HepG2 (cell line): ENCODE results near the gene TMEM258. TPM values are rescaled to one million over a fixed set of nuclear protein-coding genes. Genes with fewer than 3 reads are reported as not detected.

Experiments used
- ATF7-NPFF ChIP-seq: sonication (generic); formaldehyde crosslinking; IDR thresholded peaks from 2 replicates; pipeline ENCODE4 v1.8.1; 2023; ENCODE audit warnings: mild to moderate bottlenecking, low read depth, missing genetic modification reagents, moderate library complexity
- BRCA1 ChIP-seq: sonication (generic); formaldehyde crosslinking; IDR thresholded peaks from 2 replicates; pipeline ENCODE4 v1.4.0; 2020; ENCODE audit warnings: missing genetic modification reagents
- FOXK2 ChIP-seq: fragments of 450-650 bp; IDR thresholded peaks from 2 replicates; pipeline ENCODE4 v1.6.1; 2016
- FOXP1 ChIP-seq, 2 experiments: fragments of 450-650 bp in 1 of 2; IDR thresholded peaks; 2 replicates each; pipeline ENCODE4 v1.6.1; 2017 to 2018; ENCODE audit warnings: antibody characterized with exemption in 1 of 2
- KDM5A ChIP-seq: fragments of 200-600 bp; sonication (generic); IDR thresholded peaks from 2 replicates; pipeline ENCODE4 v1.7.0; 2018; ENCODE audit warnings: antibody characterized with exemption, mild to moderate bottlenecking, low read length, borderline replicate concordance
- MYC ChIP-seq: sonication (generic); formaldehyde crosslinking; IDR thresholded peaks from 2 replicates; pipeline ENCODE4 v1.9.0; 2021; ENCODE audit warnings: missing genetic modification reagents, borderline replicate concordance
- NCOA1 ChIP-seq: sonication (generic); formaldehyde crosslinking; IDR thresholded peaks from 2 replicates; pipeline ENCODE4 v1.9.0; 2021; ENCODE audit warnings: missing genetic modification reagents
- RBAK ChIP-seq: sonication (generic); formaldehyde crosslinking; IDR thresholded peaks from 2 replicates; pipeline ENCODE4 v1.5.1; 2020; ENCODE audit warnings: mild to moderate bottlenecking, missing genetic modification reagents
- SMAD3 ChIP-seq: sonication (generic); formaldehyde crosslinking; IDR thresholded peaks from 2 replicates; pipeline ENCODE4 v1.4.0; 2020; ENCODE audit warnings: missing genetic modification reagents
- SMAD9 ChIP-seq: sonication (generic); formaldehyde crosslinking; IDR thresholded peaks from 2 replicates; pipeline ENCODE4 v1.5.1; 2020; ENCODE audit warnings: mild to moderate bottlenecking, missing genetic modification reagents
- ZNF160 ChIP-seq: sonication (generic); formaldehyde crosslinking; IDR thresholded peaks from 2 replicates; pipeline ENCODE4 v1.8.0; 2022; ENCODE audit warnings: mild to moderate bottlenecking, inconsistent platforms, missing genetic modification reagents
- ZNF256 ChIP-seq: sonication (generic); formaldehyde crosslinking; conservative IDR thresholded peaks from 2 replicates; pipeline ENCODE4 v1.4.0; 2020; ENCODE audit warnings: missing genetic modification reagents
- ZNF350 ChIP-seq: sonication (generic); formaldehyde crosslinking; IDR thresholded peaks from 2 replicates; pipeline ENCODE4 v1.4.0; 2020; ENCODE audit warnings: mild to moderate bottlenecking, low read depth, missing genetic modification reagents, borderline replicate concordance
- ZNF496 ChIP-seq: sonication (generic); formaldehyde crosslinking; IDR thresholded peaks from 2 replicates; pipeline ENCODE4 v1.8.1; 2023; ENCODE audit warnings: mild to moderate bottlenecking, moderate library complexity, missing genetic modification reagents; ENCODE audit not compliant: insufficient replicate concordance
- polyA plus RNA-seq, 8 experiments: library from polyadenylated mRNA; depleted of rRNA in 3 of 8; stranded (reverse) in 7 of 8; unstranded in 1 of 8; fragments of >200 nt; fragmentation: Illumina TruSeq in 4 of 8; extraction: Trizol in 4 of 8; gene quantifications; 2 replicates each; pipeline versions ENCODE4 v1.2.1 to v1.2.3, GENCODE V29; 2011 to 2016; ENCODE audit warnings: low read depth in 4 of 8, missing spikeins in 1 of 8, mixed read lengths in 1 of 8; ENCODE audit not compliant: insufficient read depth in 1 of 8
- total RNA-seq, 5 experiments: library from RNA; depleted of rRNA; stranded (reverse); fragments of >200 nt; fragmentation: Illumina TruSeq; extraction: Trizol; gene quantifications; 2 replicates each; pipeline ENCODE4 v1.2.3, GENCODE V29; 2016; ENCODE audit warnings: low read depth in 1 of 5
- TF ChIP-seq, protein P1 (sequence below): sonication (generic); formaldehyde crosslinking; IDR thresholded peaks from 2 replicates; pipeline ENCODE4 v1.8.1; 2022; ENCODE audit warnings: low read depth, mild to moderate bottlenecking, missing genetic modification reagents
- TF ChIP-seq, protein P2 (sequence below): sonication (generic); formaldehyde crosslinking; IDR thresholded peaks from 2 replicates; pipeline ENCODE4 v1.4.0; 2020; ENCODE audit warnings: low read depth, missing genetic modification reagents
- TF ChIP-seq, protein P3 (sequence below): sonication (generic); formaldehyde crosslinking; IDR thresholded peaks from 2 replicates; pipeline ENCODE4 v1.5.0; 2020; ENCODE audit warnings: missing genetic modification reagents, mild to moderate bottlenecking, borderline replicate concordance
- TF ChIP-seq, protein P4 (sequence below): sonication (generic); formaldehyde crosslinking; conservative IDR thresholded peaks from 2 replicates; pipeline ENCODE4 v1.4.0; 2020; ENCODE audit warnings: missing genetic modification reagents
- TF ChIP-seq, protein P5 (sequence below): sonication (generic); formaldehyde crosslinking; IDR thresholded peaks from 2 replicates; pipeline ENCODE4 v1.8.1; 2023; ENCODE audit warnings: missing genetic modification reagents, inconsistent platforms, borderline replicate concordance
- TF ChIP-seq, protein P6 (sequence below): IDR thresholded peaks from 2 replicates; pipeline ENCODE4 v1.6.1; 2012; ENCODE audit warnings: inconsistent platforms

The TMEM258 gene
- total and polyA plus RNA-seq, 2 of the 13 experiments (the other 11 are each of a cell fraction or from before 2014, with no cell fraction given) = 175 to 424 TPM

DNA sequence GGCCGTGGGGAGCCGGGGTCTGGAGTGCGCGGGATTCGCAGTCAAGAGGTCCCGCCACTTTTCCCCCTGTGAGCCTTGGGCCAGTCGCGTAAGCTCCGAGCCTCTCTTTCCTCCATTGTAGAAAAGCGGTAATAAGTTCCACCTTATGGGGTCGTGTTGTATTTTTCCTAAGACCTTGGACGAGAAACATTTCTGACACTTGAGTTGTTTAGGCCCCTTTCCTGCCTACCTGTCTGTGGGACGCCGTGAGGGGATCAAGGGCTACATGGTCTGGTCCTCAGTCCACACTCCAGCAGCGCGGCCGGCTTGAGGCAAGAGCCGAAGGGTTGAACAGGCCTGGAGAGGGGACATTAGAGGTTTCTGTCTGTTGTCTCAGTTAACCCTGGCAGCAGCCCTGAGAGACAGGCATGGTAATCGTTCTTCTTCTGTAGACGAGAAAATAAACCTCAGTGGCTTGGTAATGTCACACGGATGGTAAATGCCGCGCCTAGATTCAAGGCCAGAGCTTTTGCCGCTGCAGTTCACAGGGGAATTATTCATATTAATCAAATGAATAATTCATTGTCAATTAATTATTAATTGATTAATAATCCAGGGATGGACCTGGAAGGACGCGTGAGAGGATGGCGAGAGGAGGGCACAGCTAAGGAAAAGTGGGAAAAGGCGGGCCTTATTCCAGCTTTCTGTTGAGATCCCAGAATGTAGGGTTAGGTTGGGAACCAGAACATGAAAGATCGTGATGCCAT lies 857 bp upstream of the TMEM258 start (continued):
- TF ChIP-seq, protein P1, sequence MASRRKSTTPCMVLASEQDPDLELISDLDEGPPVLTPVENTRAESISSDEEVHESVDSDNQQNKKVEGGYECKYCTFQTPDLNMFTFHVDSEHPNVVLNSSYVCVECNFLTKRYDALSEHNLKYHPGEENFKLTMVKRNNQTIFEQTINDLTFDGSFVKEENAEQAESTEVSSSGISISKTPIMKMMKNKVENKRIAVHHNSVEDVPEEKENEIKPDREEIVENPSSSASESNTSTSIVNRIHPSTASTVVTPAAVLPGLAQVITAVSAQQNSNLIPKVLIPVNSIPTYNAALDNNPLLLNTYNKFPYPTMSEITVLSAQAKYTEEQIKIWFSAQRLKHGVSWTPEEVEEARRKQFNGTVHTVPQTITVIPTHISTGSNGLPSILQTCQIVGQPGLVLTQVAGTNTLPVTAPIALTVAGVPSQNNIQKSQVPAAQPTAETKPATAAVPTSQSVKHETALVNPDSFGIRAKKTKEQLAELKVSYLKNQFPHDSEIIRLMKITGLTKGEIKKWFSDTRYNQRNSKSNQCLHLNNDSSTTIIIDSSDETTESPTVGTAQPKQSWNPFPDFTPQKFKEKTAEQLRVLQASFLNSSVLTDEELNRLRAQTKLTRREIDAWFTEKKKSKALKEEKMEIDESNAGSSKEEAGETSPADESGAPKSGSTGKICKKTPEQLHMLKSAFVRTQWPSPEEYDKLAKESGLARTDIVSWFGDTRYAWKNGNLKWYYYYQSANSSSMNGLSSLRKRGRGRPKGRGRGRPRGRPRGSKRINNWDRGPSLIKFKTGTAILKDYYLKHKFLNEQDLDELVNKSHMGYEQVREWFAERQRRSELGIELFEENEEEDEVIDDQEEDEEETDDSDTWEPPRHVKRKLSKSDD = 0 out of 2 replicates have a peak, but pooled peaks have one; percentile 7
- TF ChIP-seq ZNF256 (0 out of 2 replicates have a peak, but pooled peaks have one; percentile 29), SMAD9 (CRISPR knock-in tag) (no peak), MYC (no peak), SMAD3 (CRISPR knock-in tag) (no peak), ATF7-NPFF (CRISPR knock-in tag) (no peak), FOXP1 (IDR thresholded peaks at IDR 0.05) (no peak), FOXP1 (CRISPR knock-in tag; IDR thresholded peaks at IDR 0.05) (no peak), FOXK2 (no peak), ZNF160 (CRISPR knock-in tag) (no peak), KDM5A (peak; percentile 16; the same call in 1 of the 2 replicates), RBAK (CRISPR knock-in tag) (no peak), ZNF350 (CRISPR knock-in tag) (no peak; the same call in 1 of the 2 replicates), BRCA1 (0 out of 2 replicates have a peak, but pooled peaks have one; percentile 16), NCOA1 (CRISPR knock-in tag) (no peak), ZNF496 (CRISPR knock-in tag) (no peak)
- TF ChIP-seq, protein P2, sequence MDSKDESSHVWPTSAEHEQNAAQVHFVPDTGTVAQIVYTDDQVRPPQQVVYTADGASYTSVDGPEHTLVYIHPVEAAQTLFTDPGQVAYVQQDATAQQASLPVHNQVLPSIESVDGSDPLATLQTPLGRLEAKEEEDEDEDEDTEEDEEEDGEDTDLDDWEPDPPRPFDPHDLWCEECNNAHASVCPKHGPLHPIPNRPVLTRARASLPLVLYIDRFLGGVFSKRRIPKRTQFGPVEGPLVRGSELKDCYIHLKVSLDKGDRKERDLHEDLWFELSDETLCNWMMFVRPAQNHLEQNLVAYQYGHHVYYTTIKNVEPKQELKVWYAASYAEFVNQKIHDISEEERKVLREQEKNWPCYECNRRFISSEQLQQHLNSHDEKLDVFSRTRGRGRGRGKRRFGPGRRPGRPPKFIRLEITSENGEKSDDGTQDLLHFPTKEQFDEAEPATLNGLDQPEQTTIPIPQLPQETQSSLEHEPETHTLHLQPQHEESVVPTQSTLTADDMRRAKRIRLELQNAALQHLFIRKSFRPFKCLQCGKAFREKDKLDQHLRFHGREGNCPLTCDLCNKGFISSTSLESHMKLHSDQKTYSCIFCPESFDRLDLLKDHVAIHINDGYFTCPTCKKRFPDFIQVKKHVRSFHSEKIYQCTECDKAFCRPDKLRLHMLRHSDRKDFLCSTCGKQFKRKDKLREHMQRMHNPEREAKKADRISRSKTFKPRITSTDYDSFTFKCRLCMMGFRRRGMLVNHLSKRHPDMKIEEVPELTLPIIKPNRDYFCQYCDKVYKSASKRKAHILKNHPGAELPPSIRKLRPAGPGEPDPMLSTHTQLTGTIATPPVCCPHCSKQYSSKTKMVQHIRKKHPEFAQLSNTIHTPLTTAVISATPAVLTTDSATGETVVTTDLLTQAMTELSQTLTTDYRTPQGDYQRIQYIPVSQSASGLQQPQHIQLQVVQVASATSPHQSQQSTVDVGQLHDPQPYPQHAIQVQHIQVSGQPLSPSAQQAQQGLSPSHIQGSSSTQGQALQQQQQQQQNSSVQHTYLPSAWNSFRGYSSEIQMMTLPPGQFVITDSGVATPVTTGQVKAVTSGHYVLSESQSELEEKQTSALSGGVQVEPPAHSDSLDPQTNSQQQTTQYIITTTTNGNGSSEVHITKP = no peak
- TF ChIP-seq, protein P3, sequence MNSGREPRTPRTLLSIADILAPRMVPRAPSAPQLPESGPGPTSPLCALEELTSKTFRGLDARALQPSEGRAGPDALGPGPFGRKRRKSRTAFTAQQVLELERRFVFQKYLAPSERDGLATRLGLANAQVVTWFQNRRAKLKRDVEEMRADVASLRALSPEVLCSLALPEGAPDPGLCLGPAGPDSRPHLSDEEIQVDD = no peak
- TF ChIP-seq, protein P4, sequence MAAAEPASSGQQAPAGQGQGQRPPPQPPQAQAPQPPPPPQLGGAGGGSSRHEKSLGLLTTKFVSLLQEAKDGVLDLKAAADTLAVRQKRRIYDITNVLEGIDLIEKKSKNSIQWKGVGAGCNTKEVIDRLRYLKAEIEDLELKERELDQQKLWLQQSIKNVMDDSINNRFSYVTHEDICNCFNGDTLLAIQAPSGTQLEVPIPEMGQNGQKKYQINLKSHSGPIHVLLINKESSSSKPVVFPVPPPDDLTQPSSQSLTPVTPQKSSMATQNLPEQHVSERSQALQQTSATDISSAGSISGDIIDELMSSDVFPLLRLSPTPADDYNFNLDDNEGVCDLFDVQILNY = no peak
- TF ChIP-seq, protein P5, sequence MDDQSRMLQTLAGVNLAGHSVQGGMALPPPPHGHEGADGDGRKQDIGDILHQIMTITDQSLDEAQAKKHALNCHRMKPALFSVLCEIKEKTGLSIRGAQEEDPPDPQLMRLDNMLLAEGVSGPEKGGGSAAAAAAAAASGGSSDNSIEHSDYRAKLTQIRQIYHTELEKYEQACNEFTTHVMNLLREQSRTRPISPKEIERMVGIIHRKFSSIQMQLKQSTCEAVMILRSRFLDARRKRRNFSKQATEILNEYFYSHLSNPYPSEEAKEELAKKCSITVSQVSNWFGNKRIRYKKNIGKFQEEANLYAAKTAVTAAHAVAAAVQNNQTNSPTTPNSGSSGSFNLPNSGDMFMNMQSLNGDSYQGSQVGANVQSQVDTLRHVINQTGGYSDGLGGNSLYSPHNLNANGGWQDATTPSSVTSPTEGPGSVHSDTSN (CRISPR knock-in tag) = 0 out of 2 replicates have a peak, but pooled peaks have one; percentile 4
- TF ChIP-seq, protein P6, sequence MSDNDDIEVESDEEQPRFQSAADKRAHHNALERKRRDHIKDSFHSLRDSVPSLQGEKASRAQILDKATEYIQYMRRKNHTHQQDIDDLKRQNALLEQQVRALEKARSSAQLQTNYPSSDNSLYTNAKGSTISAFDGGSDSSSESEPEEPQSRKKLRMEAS = no peak
